Kidney (tissue), 14 donors: ENCODE data around the gene SIRT3. TPM values are rescaled to one million over a fixed set of nuclear protein-coding genes. Genes with fewer than 3 reads are reported as not detected.

ENCODE experiments used
- DNase-seq, 5 donors: peaks; one replicate each; pipeline ENCODE4 v3.0.0-alpha.2; 2013 to 2020
- FAIRE-seq: peaks from 2 replicates; lab custom pipeline; 2012; peaks lifted over from hg19 to GRCh38; lab: Jason Lieb, UNC
- H3K27ac ChIP-seq, 2 donors: one replicate each; pipeline ENCODE4 v1.7.0; 2013; ENCODE audit warnings: low read depth in 2 of 2, low read length in 2 of 2, inconsistent platforms in 1 of 2
- H3K27me3 ChIP-seq: one replicate; pipeline ENCODE4 v1.7.1; 2013; ENCODE audit warnings: low read length, inconsistent platforms; ENCODE audit not compliant: control insufficient read depth, insufficient read depth
- H3K36me3 ChIP-seq, 3 donors: one replicate each; pipeline versions ENCODE4 v1.7.0 to v1.7.1; 2013; ENCODE audit warnings: low read length in 3 of 3, control low read depth in 1 of 3, inconsistent platforms in 1 of 3; ENCODE audit not compliant: insufficient read depth in 3 of 3, control insufficient read depth in 2 of 3
- H3K4me1 ChIP-seq, 3 donors: one replicate each; pipeline versions ENCODE4 v1.7.0 to v1.7.1; 2013; ENCODE audit warnings: low read length in 3 of 3, inconsistent platforms in 1 of 3, low read depth in 1 of 3; ENCODE audit not compliant: control insufficient read depth in 2 of 3, insufficient read depth in 2 of 3
- H3K4me3 ChIP-seq, 3 donors: one replicate each; pipeline versions ENCODE4 v1.7.0 to v1.8.1; 2013; ENCODE audit warnings: low read length in 3 of 3, control low read depth in 1 of 3, inconsistent platforms in 1 of 3
- H3K9ac ChIP-seq, 3 donors: one replicate each; pipeline versions ENCODE4 v1.7.0 to v1.7.1; 2013; ENCODE audit warnings: low read length in 3 of 3, control low read depth in 1 of 3, inconsistent platforms in 1 of 3
- H3K9me3 ChIP-seq, 3 donors: one replicate each; pipeline versions ENCODE4 v1.7.0 to v1.7.1; 2013; ENCODE audit warnings: low read length in 3 of 3, control low read depth in 1 of 3, inconsistent platforms in 1 of 3; ENCODE audit not compliant: control insufficient read depth in 2 of 3, insufficient read depth in 1 of 3
- CTCF ChIP-seq: IDR thresholded peaks from 3 replicates; pipeline ENCODE4 v1.5.1; 2012; ENCODE audit warnings: mild to moderate bottlenecking, moderate library complexity, borderline replicate concordance; ENCODE audit not compliant: insufficient read depth; ENCODE audit errors: extremely low read depth
- intact Hi-C: fragments of 100-400 bp; cut with DNase I; formaldehyde crosslinking; loops from one replicate; pipeline ENCODE4 v1.11.1; 2022
- polyA plus RNA-seq: library from polyadenylated mRNA; stranded (reverse); fragments of 350-450 nt; fragmentation: Illumina TruSeq; extraction: RNeasy Lipid Tissue Mini Kit (QIAGEN cat#74804); gene quantifications from one replicate; pipeline ENCODE4 v1.2.3, GENCODE V29; 2014; ENCODE audit warnings: low read depth, low replicate concordance; ENCODE audit not compliant: insufficient read depth
- total RNA-seq: library from RNA; stranded (reverse); fragmentation: NEBNext Ultra II Directional; extraction: Animal tissue kit (Norgen Biotek cat#: 25700); gene quantifications from one replicate; pipeline ENCODE4 v1.2.1, GENCODE V29; 2021
- donor health status: control.
- donor health status: control.
- donor health status: control.
- donor health status: control.
- donor health status: control.
- donor health status: DM: yes; HTN: yes; CAD: no.
- donor health status: Normal renal cell carcinoma (clear cell type).

The SIRT3 gene
- total and polyA plus RNA-seq, 2 donors from 2014 or later = 28.3 to 28.7 TPM

- Histone ChIP-seq H3K9ac (no peak overlapping the region), H3K36me3 (peaks cover 0 to 22% (median 20%) of the 10 kb centered on the region in 3 donors), H3K4me3 (no peak overlapping the region), H3K27me3 (no peaks in the 10 kb centered on the region), H3K9me3 (no peaks in the 10 kb centered on the region), H3K27ac (no peak overlapping the region), H3K4me1 (peaks cover 0 to 7% (median 3%) of the 10 kb centered on the region in 3 donors)
- no peak for FAIRE-seq
- TF ChIP-seq CTCF = no peak
- peak in 2 of 5 donors; percentile 27 to 65 for DNase-seq
- intact Hi-C loops = no loop called here
Measured at GRCh38 chr11:200224-201003, 35.7 kb downstream of the SIRT3 start.

- Histone ChIP-seq H3K27ac (no peak overlapping the region), H3K27me3 (no peaks in the 10 kb centered on the region), H3K4me1 (peaks cover 0 to 3% (median 0%) of the 10 kb centered on the region in 3 donors), H3K4me3 (no peak overlapping the region), H3K9me3 (no peaks in the 10 kb centered on the region), H3K9ac (no peak overlapping the region), H3K36me3 (peaks cover 0 to 16% (median 14%) of the 10 kb centered on the region in 3 donors)
- FAIRE-seq = no peak
- peak in 2 of 5 donors; percentile 24 to 63 for DNase-seq
- intact Hi-C loops = no loop called here
- TF ChIP-seq CTCF = no peak
Measured at GRCh38 chr11:199782-200181, 36.4 kb downstream of the SIRT3 start.

GRCh38 chr11:199004-199581 lies 37.0 kb downstream of the SIRT3 start:
- no peak overlapping the region for H3K27ac ChIP-seq
- intact Hi-C loops = no loop called here
- H3K9me3 ChIP-seq = no peaks in the 10 kb centered on the region
- FAIRE-seq (no peak), DNase-seq (peak in 2 of 5 donors; percentile 20 to 59)
- no peaks in the 10 kb centered on the region for H3K27me3 ChIP-seq
- H3K4me3 ChIP-seq = no peak overlapping the region
- peaks cover 0 to 9% (median 8%) of the 10 kb centered on the region in 3 donors for H3K36me3 ChIP-seq
- TF ChIP-seq CTCF = no peak
- peaks cover 0 to 3% (median 0%) of the 10 kb centered on the region in 3 donors for H3K4me1 ChIP-seq
- no peak overlapping the region for H3K9ac ChIP-seq
